HepG2 (cell line): ENCODE data around the gene ABCA2. TPM values are rescaled to one million over a fixed set of nuclear protein-coding genes. Genes with fewer than 3 reads are reported as not detected.

ENCODE experiments used
- DBP ChIP-seq: sonication (generic); formaldehyde crosslinking; IDR thresholded peaks from 2 replicates; pipeline ENCODE4 v1.4.0; 2020; ENCODE audit warnings: missing genetic modification reagents; ENCODE audit errors: not compliant biosample characterization
- DNMT3B ChIP-seq: conservative IDR thresholded peaks from 2 replicates; pipeline ENCODE4 v1.6.1; 2016; ENCODE audit warnings: missing biosample characterization, control low read depth
- FOSL1 ChIP-seq: sonication (generic); formaldehyde crosslinking; IDR thresholded peaks from 2 replicates; pipeline ENCODE4 v1.9.0; 2021; ENCODE audit warnings: missing genetic modification reagents, borderline replicate concordance
- FOXK2 ChIP-seq: fragments of 450-650 bp; IDR thresholded peaks from 2 replicates; pipeline ENCODE4 v1.6.1; 2016
- HNF1A ChIP-seq, 2 experiments: sonication (generic) in 1 of 2; formaldehyde crosslinking in 1 of 2; IDR thresholded peaks; 2 replicates each; pipeline versions ENCODE4 v1.4.0 to v1.6.1; 2016 to 2020; ENCODE audit warnings: borderline replicate concordance in 1 of 2, low read depth in 1 of 2, mild to moderate bottlenecking in 1 of 2, missing genetic modification reagents in 1 of 2
- KDM3A ChIP-seq: IDR thresholded peaks from 2 replicates; pipeline ENCODE4 v1.6.1; 2018; ENCODE audit warnings: low read depth, missing compliant biosample characterization
- NRL ChIP-seq: sonication (generic); formaldehyde crosslinking; IDR thresholded peaks from 2 replicates; pipeline ENCODE4 v1.5.0; 2020; ENCODE audit warnings: missing genetic modification reagents, mild to moderate bottlenecking, moderate library complexity, borderline replicate concordance
- SIN3B ChIP-seq: fragments of 150-350 bp; IDR thresholded peaks from 2 replicates; pipeline ENCODE4 v1.6.1; 2014; ENCODE audit warnings: low read length
- SMC3 ChIP-seq: IDR thresholded peaks from 2 replicates; pipeline ENCODE4 v1.6.1; 2011; ENCODE audit warnings: low read length, improper control_type of control experiment
- SUZ12 ChIP-seq: fragments of 150-350 bp; IDR thresholded peaks from 2 replicates; pipeline ENCODE4 v1.6.1; 2014; ENCODE audit warnings: low read depth, low read length
- ZNF180 ChIP-seq: sonication (generic); formaldehyde crosslinking; IDR thresholded peaks from 2 replicates; pipeline ENCODE4 v1.4.0; 2020; ENCODE audit warnings: low read depth, missing genetic modification reagents, borderline replicate concordance
- ZNF20 ChIP-seq: sonication (generic); formaldehyde crosslinking; IDR thresholded peaks from 2 replicates; pipeline ENCODE4 v1.4.0; 2020; ENCODE audit warnings: mild to moderate bottlenecking, moderate library complexity, missing genetic modification reagents
- ZNF225 ChIP-seq: sonication (generic); formaldehyde crosslinking; IDR thresholded peaks from 2 replicates; pipeline ENCODE4 v1.4.0; 2020; ENCODE audit warnings: mild to moderate bottlenecking, missing genetic modification reagents
- ZNF567 ChIP-seq: sonication (generic); formaldehyde crosslinking; IDR thresholded peaks from 2 replicates; pipeline ENCODE4 v1.8.1; 2023; ENCODE audit warnings: mild to moderate bottlenecking, missing genetic modification reagents, borderline replicate concordance
- ZNF589 ChIP-seq: sonication (generic); formaldehyde crosslinking; conservative IDR thresholded peaks from 2 replicates; pipeline ENCODE4 v1.8.0; 2022; ENCODE audit warnings: mild to moderate bottlenecking, moderate library complexity, missing genetic modification reagents
- ZNF740 ChIP-seq: sonication (generic); formaldehyde crosslinking; IDR thresholded peaks from 2 replicates; pipeline ENCODE4 v1.4.0; 2020; ENCODE audit warnings: missing genetic modification reagents
- ZNF747 ChIP-seq: sonication (generic); formaldehyde crosslinking; IDR thresholded peaks from 2 replicates; pipeline ENCODE4 v1.8.1; 2023; ENCODE audit warnings: missing genetic modification reagents, mild to moderate bottlenecking, borderline replicate concordance
- ZNF768 ChIP-seq: sonication (generic); formaldehyde crosslinking; IDR thresholded peaks from 2 replicates; pipeline ENCODE4 v1.4.0; 2020; ENCODE audit warnings: missing genetic modification reagents
- ZNF781 ChIP-seq: sonication (generic); formaldehyde crosslinking; IDR thresholded peaks from 2 replicates; pipeline ENCODE4 v1.5.1; 2020; ENCODE audit warnings: borderline replicate concordance, mild to moderate bottlenecking, missing genetic modification reagents; ENCODE audit errors: not compliant biosample characterization
- ZNF839 ChIP-seq: sonication (generic); formaldehyde crosslinking; IDR thresholded peaks from 2 replicates; pipeline ENCODE4 v1.4.0; 2020; ENCODE audit warnings: missing genetic modification reagents, mild to moderate bottlenecking, borderline replicate concordance
- polyA plus RNA-seq, 8 experiments: library from polyadenylated mRNA; depleted of rRNA in 3 of 8; stranded (reverse) in 7 of 8; unstranded in 1 of 8; fragments of >200 nt; fragmentation: Illumina TruSeq in 4 of 8; extraction: Trizol in 4 of 8; gene quantifications; 2 replicates each; pipeline versions ENCODE4 v1.2.1 to v1.2.3, GENCODE V29; 2011 to 2016; ENCODE audit warnings: low read depth in 4 of 8, missing spikeins in 1 of 8, mixed read lengths in 1 of 8; ENCODE audit not compliant: insufficient read depth in 1 of 8
- total RNA-seq, 5 experiments: library from RNA; depleted of rRNA; stranded (reverse); fragments of >200 nt; fragmentation: Illumina TruSeq; extraction: Trizol; gene quantifications; 2 replicates each; pipeline ENCODE4 v1.2.3, GENCODE V29; 2016; ENCODE audit warnings: low read depth in 1 of 5
- TF ChIP-seq, protein P1 (sequence below): sonication (generic); formaldehyde crosslinking; IDR thresholded peaks from 2 replicates; pipeline ENCODE4 v1.5.1; 2020; ENCODE audit warnings: mild to moderate bottlenecking, missing genetic modification reagents

Gene ABCA2
- total and polyA plus RNA-seq, 2 of the 13 experiments (the other 11 are each of a cell fraction or from before 2014, with no cell fraction given) = 2.9 to 19.2 TPM

GRCh38 chr9:137034709-137035506 is 6.9 kb upstream of the ABCA2 start (continued):
- TF ChIP-seq, protein P1, sequence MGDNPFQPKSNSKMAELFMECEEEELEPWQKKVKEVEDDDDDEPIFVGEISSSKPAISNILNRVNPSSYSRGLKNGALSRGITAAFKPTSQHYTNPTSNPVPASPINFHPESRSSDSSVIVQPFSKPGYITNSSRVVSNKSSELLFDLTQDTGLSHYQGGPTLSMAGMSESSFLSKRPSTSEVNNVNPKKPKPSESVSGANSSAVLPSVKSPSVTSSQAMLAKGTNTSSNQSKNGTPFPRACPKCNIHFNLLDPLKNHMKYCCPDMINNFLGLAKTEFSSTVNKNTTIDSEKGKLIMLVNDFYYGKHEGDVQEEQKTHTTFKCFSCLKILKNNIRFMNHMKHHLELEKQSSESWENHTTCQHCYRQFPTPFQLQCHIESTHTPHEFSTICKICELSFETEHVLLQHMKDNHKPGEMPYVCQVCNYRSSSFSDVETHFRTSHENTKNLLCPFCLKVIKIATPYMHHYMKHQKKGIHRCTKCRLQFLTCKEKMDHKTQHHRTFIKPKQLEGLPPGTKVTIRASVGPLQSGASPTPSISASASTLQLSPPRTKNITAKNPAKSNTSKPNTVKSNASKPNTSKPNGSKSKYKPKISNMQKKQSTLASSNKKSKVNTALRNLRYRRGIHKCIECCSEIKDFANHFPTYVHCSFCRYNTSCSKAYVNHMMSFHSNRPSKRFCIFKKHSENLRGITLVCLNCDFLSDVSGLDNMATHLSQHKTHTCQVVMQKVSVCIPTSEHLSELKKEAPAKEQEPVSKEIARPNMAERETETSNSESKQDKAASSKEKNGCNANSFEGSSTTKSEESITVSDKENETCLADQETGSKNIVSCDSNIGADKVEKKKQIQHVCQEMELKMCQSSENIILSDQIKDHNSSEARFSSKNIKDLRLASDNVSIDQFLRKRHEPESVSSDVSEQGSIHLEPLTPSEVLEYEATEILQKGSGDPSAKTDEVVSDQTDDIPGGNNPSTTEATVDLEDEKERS (CRISPR knock-in tag) = no peak
- TF ChIP-seq FOXK2 (no peak), ZNF567 (CRISPR knock-in tag) (0 out of 2 replicates have a peak, but pooled peaks have one; percentile 29), KDM3A (CRISPR knock-in tag) (0 out of 2 replicates have a peak, but pooled peaks have one; percentile 45), DBP (CRISPR knock-in tag) (no peak), NRL (CRISPR knock-in tag) (no peak), ZNF20 (no peak), ZNF180 (no peak), ZNF839 (CRISPR knock-in tag) (no peak), ZNF740 (peak; percentile 47; the same call in 1 of the 2 replicates), DNMT3B (CRISPR knock-in tag) (no peak), ZNF225 (CRISPR knock-in tag) (peak; percentile 34; the same call in 1 of the 2 replicates), HNF1A (IDR thresholded peaks at IDR 0.05; ENCODE audit: low read depth) (no peak), HNF1A (CRISPR knock-in tag; IDR thresholded peaks at IDR 0.05; ENCODE audit: borderline replicate concordance) (0 out of 2 replicates have a peak, but pooled peaks have one; percentile 33), SUZ12 (no peak), ZNF589 (CRISPR knock-in tag) (no peak), ZNF768 (no peak), ZNF781 (CRISPR knock-in tag) (no peak), SIN3B (no peak), FOSL1 (no peak), SMC3 (peak; percentile 68), ZNF747 (peak; percentile 57; the same call in 1 of the 2 replicates)
